ENCODE measurements around the gene MSI1.
"Not testable (repeated sequence)": the region's sequence is repeated elsewhere in the genome, so short reads cannot be mapped to it uniquely, and the experiment has no call there.

Gene MSI1

DNA sequence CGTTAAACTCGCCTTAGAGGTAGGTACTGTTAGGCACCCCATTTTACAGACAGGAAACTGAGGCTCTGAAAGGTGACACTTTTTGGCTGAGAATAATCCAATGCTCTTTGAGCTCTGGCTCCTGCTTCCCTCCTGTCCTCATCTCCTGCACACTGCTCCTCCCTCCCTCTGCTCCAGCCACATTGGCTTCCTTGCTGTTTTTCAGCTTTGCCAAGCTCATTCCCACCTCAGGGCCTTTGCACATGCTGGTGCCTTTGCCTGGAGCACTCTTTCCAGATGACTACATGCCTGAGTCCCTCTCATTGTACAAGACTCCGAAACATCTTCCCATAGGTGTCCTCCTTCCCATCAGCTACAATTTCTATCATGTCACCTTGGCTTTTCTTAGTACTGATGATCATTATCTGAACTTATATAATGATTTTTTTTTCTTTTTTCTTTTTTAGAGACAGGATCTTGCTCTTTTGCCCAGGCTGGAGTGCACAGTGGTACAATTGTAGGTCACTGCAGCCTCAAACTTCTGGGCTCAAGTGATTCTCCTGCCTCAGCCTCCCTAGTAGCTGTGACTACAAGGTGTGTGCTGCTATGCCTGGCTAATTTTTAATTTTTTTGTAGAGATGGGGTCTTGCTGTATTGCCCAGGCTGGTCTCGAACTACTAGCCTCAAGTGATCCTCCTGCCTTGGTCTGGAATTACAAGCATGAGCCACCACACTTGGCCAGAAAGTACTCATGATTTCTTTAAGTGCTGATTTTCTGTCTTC, 15.2 kb downstream of the MSI1 start:
- no peak for DNase-seq

- no peak for DNase-seq
These were observed 15.8 kb downstream of the MSI1 start for GRCh38 chr12:120353136-120353535.

DNA sequence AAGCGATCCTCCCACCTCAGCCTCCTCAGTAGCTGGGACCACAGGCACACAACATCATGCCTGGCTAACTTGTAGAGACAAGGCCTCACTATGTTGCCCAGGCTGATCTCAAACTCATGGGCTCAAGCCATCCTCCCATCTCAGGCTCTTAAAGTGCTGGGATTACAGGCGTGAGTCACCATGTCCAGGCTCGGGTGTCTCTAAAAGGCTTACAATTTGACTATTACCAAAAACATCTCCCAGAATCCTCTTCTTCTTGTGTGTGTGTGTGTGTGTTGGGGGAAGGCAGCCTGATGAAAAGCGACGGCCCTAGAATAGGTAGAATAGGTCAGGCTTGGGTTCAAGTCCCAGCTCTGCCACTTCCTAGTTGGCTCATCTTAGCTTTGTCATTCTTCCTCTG, 16.8 kb downstream of the MSI1 start:
- DNase-seq, result no peak

GRCh38 chr12:120350576-120351350, 18.2 kb downstream of the MSI1 start:
- DNase-seq, result no peak

DNA sequence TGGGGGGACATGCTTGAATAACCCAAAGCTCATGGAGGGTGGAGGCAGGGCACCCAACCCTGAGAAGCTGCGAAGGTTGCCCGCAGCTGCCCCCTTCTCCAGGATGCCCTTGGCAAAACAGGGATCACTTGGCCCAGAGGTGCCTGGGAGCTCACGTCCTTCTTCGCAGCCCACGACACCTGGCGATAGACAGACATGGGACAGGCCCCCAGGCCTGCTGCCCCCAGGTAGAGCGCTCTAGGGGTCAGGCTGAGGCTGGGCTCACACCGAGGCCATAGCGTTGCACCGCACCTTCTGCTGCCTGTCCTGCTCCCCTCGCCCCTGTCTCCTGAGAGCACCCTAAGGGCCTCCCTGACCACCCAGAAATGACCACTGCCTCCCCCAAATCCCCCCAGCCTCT, 21.2 kb downstream of the MSI1 start:
- no peak for DNase-seq

DNA sequence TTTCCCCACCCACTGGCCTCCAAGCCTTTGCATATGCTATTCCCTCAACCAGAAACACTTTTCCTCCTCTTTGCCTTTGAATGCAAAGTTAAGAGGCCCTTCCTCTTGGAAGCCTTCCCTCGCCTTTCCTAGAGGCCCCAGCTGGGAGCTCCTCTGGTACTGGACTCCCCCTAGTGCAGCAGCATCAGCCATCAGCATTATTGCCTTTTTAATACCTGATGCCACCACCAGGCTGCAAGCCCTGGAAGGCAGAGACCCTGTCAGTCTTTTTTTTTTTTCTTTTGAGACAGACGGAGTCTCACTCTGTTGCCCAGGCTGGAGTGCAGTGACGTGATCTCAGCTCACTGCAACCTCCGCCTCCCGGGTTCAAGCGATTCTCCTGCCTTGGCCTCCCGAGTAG, 22.3 kb downstream of the MSI1 start:
- no peak for DNase-seq

DNA sequence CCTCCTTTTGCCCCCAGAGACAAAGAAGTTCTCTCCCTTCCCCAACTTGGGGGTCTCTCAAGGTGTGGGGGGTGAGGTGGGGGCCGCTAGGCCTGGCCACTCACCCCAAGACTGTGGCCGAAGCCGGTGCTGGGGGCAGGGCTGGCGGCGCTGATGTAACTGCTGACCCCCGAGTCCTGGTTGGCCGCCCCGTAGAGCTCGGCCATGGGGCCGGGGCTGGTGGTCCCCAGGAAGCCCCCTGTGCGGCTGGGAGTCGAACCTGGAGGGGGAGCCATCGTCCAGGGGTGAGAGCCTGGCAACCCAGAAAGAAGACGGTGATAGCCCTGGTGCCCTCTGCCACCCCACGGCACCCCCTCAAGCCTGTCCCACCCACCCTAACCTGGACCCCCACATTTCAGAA, 22.9 kb downstream of the MSI1 start:
- DNase-seq, result no peak

DNA sequence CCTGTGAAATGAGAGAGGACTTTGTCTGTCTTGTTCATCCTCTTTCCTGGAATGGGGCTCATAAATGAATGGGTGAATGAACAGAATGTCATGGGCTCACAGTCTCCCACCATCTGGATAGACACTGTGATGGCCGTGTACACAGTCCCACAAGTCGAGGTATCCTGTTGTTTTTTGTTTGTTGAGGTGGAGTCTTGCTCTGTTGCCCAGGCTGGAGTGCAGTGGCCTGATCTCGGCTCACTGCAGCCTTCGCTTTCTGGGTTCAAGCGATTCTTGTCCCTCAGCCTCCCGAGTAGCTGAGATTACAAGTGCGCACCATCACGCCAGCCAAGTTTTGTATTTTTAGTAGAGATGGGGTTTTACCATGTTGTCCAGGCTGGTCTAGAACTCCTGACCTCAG, 25.3 kb downstream of the MSI1 start:
- DNase-seq, result no peak

DNA sequence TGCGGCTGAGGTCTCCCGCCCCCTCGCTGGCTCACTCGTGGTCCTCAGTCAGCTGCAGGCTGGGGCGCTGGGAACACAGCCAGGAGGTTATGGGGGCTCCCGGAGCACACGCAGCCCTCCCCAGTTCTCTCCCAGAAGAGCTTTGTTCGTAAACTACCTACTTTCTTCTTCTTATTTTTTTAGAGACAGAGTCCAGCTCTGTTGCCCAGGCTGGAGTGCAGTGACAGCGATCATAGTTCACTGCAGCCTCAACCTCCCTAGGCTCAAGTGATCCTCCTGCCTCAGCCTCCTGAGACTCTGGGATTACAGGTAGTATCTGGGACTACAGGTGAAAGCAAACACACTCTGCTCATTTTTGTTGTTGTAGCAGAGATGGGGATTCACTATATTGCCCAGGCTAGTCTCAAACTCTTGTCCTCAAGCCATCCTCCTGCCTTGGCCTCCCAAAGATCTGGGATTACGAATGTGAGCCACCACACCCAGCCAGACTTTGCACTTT, 25.9 kb downstream of the MSI1 start:
- DNase-seq, result no peak

DNA sequence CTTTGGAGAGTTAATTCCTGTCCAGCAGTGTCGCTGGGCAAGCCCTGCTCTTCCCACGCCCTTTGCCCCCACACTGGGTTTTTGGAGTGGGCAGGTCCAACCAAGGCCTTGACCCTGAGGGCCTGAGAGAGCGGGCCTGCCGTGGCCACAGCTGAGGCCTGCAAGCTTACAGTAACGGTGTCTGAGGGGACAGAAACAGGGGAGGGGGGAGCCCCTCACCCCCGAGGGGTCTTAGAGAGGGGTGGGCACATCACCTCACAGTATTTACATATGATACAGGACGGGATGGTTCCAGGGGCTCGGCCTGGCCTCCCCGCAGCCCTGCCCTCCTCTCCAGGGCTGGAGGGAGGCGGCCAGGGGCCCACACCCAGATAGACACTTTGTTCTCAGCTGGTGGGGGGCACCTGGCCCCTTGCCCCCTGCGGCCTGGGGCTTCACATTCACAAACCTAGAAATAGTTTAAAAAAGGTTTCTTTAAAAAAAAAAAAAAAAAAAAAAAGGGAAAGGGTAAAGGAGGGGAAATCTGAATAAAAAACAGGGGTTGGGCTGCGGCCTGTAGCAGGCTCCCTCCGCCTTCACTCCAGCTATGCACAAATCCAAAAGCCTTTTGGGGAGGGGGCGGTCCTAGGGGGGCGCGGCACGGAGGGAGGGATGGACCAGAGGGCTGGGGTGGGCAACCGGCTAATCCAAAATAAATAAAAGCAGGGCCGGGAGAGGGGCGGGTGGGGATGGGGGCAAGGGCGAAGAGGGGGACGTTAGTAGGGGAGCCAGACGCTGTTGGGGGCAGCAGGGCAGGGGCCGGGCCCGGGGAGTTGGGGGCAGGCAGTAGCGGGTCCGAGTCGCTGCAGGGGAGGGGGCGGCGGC, 26.6 kb downstream of the MSI1 start:
- DNase-seq, result no peak

DNA sequence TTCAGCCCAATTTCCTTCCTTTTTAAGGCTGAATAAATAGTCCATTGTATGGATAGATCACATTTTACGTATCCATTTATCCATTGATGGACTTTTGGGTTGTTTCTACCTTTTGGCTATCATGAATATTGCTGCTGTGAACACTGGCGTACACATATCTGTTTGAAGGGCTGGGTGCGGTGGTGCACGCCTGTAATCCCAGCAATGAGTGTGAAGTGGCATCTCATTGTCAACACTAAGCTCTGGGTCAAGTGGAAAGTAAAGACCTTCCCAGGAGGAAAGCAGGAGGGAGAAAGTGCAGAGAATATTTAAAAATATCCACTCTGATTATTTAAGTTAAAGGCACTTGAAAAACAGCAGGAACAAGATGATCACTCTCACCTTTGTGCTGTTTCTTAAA, 29.7 kb downstream of the MSI1 start:
- no peak for DNase-seq

- no peak for DNase-seq
These were observed 31.2 kb downstream of the MSI1 start for GRCh38 chr12:120337730-120338129.

GRCh38 chr12:120336392-120336791, 32.6 kb downstream of the MSI1 start:
- DNase-seq, result not testable (repeated sequence)

- not testable (repeated sequence) for DNase-seq
These were observed 33.5 kb downstream of the MSI1 start for GRCh38 chr12:120335447-120335846.

GRCh38 chr12:120332523-120332922, 36.4 kb downstream of the MSI1 start:
- DNase-seq, result no peak

DNA sequence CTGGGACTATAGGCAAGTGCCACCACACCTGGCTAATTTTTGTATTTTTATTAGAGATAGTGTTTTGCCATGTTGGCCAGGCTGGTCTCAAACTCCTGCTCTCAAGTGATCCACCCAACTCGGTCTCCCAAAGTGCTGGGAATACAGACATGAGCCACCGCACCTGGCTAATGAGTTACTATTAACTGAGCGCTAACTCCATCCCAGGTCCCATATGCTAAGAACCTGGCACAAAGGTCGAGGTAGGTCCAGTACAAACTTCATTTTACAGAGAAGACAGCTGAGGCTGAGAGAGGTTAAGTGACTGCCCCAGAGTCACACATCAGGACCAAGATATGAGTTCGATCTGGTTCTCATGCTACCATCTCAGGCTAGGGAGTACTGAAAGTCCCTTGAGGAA, 36.9 kb downstream of the MSI1 start:
- no peak for DNase-seq

- no peak for DNase-seq
These were observed 37.6 kb downstream of the MSI1 start for GRCh38 chr12:120331390-120331789.

DNA sequence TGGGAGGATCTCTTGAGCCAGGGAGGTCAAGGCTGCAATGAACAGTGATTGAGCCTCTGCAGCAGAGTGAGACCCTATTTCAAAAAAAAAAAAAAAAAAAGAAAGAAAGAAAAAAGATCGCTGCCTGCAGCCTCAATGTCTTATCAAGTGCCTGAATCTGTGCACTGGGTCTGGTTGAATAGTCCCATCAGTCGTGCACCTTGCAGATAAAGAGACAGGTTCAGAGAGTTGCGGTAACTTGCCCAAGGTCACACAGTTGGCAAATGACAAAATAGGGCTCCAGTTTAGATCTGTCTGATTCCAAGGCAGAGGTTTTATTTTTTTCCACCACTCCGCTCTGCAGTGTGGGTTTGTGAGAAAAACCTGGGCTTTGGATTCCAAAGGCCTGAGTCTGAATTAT, 40.7 kb downstream of the MSI1 start:
- no peak for DNase-seq

GRCh38 chr12:120327593-120327992, 41.4 kb downstream of the MSI1 start, which contains the start of gene PLA2G1B:
Gene PLA2G1B (minus strand): TSS chr12:120327779. CDS start chr12:120327753, 26 bp downstream.
- DNase-seq, result no peak

DNA sequence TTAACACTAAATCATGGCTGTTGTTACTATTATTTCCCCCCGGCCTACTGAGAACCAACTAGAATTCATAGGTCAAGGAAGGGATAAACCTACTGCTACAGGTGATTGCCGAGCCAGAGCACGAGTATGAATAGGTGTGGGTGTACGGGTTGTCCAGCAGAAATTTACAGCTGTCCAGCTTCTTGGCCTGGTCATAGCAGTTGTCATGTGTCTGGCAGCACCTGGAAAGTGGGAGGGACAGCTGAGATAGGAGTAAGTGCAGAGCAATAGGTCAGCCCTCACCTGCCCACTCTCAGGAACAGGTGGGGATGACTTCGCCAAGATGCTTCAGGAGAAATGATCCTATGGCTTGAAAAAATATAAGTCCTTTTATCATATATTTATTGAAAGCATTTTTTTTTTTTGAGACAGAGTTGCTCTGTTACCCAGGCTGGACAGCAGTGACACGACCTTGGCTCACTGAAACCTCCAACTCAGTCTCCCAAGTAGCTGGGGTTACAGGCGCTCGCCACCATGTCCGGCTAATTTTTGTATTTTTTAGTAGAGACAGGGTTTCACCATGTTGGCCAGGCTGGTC, 44.0 kb downstream of the MSI1 start:
- DNase-seq, result no peak

DNA sequence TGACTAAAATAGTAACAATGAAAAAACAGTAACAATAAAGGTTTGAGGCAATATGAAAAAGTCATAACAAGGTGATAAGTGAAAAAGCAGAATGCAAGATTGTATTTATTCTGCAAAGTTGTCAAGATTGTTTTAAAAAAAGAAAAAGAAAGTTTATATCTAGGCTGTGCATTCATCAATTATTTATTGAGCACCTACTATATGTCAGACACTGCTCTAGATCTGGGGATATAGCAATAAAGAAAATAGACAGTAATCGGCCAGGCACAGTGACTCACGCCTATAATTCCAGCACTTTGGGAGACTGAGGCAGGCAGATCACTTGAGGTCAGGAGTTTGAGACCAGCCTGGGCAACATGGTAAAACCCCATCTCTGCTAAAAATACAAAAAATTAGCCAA, 45.2 kb downstream of the MSI1 start:
- no peak for DNase-seq

DNA sequence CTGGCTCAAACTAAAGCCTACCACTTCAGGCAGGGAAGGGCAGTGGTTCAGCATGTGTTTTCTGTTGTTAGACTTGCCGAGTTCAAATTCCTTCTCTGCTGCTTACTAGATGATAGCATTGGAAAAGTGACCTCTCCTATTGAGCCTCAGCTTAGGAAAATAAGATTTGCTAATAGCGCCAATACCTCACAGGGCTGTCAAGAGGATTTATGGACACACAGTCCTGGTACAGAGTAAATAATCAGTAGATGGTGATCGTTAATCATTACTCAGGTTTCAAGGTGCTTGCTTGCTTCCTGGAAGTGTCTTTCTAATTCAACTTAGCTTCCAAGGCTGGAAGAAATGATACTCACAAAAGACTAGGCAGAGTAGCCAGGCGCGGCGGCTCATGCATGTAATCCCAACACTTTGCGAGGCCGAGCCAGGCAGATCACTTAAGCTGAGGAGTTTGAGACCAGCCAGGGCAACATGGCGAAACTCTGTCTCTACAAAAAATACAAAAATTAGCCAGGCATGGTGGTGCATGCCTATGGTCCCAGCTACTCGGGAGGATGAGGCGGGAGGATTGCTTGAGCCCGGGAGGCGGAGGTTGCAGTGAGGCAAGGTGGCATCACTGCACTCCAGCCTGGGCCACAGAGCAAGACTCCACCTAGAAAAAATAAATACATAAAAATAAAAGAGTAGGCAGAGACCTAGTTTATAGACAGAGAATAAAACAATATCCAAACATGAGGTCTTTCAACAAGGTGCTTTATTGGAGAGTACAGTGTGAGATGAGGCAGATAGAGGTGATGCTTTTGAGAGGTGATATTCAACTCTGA, 47.4 kb downstream of the MSI1 start:
- DNase-seq, result no peak
